HG03442 (cell line): ENCODE measurements around the gene TCF7L2.

ENCODE experiments used
- ATAC-seq: cut with Tn5 transposase; IDR thresholded peaks from one replicate; pipeline ENCODE4 v1.9.1; 2021; ENCODE audit warnings: mild to moderate bottlenecking, moderate library complexity; ENCODE audit not compliant: unreplicated experiment

TCF7L2 gene

DNA sequence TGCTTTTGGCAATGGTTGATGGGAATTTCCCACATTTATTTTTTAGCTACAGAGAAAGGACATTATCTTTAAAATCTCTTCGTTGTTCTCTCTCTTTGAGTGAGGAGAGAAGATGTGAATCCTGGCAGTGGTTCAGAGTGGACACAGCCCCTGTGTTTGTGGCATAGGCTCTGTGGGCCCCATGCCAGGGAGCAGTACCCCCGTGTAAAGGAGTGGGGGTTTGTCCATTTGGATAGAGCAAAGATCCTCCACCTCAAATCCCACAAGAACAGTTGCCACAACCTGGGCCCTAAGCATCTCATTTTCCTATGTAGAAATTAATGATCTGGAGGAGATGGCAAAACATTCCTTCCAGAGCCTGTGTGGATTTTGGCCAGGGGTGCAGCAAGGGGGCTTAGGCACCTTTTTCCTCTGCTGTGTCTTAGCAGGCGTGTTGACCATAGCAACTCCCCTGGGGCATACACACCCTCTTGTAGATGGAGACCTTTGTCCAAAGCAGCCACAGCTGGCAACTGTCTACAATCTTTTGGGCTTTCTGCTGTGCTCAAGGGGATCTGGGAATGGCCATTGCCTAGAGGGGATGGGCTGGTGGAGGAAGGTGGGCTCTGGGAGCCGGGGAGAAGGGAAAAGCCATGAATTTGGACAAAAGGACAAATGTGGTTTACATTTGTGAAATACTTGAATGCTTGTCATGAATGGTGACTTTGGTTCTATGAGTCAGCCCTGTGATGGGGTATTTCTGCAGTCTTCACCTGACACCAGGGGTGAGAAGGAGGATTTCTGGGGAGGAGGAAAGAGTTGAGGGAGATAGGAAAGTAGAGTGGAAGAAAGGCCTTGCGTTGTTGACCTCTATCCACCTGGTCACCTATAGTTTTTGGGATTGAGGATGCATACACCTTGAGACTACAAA, 92.0 kb downstream of the TCF7L2 start:
- no peak for ATAC-seq

- ATAC-seq, result no peak
These were observed 92.8 kb downstream of the TCF7L2 start for GRCh38 chr10:113042868-113043267.

DNA sequence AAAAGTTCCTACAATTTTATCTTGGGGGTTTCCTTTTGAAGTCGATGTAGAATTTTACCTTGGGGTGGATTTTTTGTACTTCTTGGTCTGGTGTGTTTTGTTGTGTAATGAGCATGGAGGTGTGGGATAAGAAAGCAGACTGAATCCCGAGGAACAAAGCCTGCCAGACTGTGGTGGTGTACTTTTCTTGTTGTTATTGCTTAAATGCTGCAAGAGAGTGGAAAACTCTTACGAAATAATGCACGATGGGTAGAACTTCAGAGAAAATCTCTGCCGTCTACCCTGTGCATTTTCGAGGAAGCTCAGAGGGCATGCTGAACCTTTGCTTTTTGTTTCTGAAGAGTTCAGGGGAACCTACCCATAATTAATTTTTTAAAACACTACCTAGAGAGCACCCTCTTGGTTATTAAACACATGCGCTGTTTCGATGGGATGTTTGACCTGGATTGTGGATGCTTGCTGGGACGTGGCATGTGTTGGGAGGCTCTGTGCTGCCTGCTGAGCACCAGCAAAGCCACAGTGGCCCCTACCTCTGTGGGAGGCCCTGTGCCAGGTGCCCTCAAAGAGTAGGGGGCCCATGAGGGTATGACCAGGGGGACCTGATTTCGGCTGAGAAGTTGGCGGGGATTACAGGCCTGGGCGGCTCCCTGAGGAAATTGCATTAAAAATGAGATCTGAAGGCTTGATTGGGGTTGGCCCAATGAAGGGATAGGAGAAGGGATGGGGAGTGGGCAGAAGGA, 94.1 kb downstream of the TCF7L2 start:
- no peak for ATAC-seq

GRCh38 chr10:113045147-113046055, 95.4 kb downstream of the TCF7L2 start:
- no peak for ATAC-seq

GRCh38 chr10:113047151-113047550, 97.1 kb downstream of the TCF7L2 start:
- ATAC-seq, result no peak

GRCh38 chr10:113047605-113047962, 97.5 kb downstream of the TCF7L2 start:
- ATAC-seq, result no peak

DNA sequence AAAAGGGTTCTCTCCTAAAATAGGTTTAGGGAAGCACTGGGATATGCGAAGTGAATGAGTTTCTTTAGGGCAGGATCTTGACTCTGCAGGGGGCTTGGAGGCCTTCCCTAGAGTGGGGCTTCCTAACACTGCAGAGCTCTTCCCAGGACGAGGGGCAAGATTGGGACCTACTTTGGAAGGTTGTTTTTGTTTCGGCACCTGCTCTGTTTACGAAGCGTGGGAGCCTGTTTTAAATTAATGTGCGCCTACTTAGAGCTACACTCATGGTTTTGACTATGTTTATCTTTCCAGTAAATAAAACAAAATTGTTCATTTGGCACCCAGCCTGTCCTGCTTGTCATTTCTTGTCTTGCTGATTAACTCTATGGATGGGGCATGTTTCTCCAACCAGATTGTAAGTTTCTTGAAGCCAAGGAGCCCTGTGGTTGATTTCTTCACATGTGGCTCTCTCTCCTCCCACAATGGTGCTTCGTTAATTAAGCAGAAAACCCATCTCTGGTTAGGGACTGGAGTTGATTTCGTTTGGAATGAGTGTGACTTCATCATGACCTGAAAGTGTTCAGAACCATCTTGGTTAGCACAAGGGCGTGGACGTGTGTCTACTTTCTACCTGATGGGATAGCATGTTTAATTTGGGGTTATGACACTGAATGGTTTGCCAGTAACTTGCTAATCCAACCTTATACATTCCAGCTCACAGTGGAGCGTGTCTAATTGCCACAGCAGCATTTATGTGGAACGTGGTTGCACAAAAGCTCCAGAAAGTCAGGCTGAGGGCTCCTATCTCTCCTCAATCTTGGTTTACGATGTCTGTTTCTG, 98.1 kb downstream of the TCF7L2 start:
- ATAC-seq, result no peak

GRCh38 chr10:113049881-113050280, 99.8 kb downstream of the TCF7L2 start:
- no peak for ATAC-seq

GRCh38 chr10:113052076-113052830, 102.2 kb downstream of the TCF7L2 start:
- ATAC-seq, result no peak

GRCh38 chr10:113053091-113053490, 103.0 kb downstream of the TCF7L2 start:
- ATAC-seq, result no peak

DNA sequence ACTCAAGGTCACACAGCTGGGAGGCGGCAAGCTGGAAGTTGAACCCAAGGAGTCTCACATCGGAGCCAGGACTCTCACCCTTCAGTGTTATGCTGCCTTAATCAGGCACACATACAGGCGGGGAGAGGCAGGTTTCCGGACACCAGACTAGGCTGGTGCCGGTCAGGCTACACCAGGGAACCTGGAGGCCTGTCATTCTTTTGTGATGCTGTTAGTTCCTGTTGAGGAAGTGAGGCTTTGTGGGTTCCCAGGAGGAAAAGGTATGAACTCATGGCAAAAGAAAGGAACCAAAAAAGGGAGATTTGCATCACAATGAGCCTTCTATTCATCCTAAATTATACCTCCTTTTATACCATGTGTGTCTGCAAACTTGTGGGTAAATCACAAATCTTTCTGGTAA, 103.8 kb downstream of the TCF7L2 start:
- no peak for ATAC-seq

DNA sequence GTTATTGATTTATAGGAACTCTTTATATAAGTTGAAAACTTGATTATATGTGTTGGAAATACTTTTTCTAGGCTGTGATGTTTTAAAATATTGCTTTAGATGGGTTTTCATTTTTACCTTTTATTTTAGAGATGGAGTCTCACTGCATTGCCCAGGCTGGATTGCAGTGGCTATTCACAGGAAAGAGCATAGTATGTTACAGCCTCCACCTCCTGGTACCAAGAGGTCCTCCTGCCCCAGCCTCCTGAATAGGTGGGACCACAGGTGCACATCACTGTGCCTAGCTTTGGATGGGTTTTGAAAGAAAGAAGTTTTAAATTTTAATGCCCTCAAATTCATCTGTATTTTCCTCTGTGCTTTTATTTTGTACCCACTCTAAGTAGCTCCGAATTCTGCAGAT, 105.4 kb downstream of the TCF7L2 start:
- ATAC-seq, result no peak

DNA sequence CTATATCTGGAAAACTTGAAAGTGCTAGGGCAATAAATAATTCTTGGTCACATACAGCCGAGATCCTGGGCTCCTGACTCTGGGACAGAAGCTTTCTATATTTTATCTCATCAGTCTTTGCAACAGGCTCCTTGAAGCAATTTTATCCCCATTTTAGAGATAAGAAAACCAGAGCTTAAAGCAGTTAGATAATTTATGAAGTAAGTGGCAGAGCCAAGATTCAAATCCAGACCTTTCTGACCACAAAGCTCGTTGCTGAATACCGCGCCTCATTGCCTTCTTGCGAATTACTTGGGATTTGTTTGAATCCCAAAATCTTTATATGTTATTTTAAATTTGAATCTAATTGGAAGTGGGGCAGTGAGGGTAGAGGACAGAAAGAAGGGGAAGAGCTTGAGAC, 106.0 kb downstream of the TCF7L2 start:
- ATAC-seq, result no peak

DNA sequence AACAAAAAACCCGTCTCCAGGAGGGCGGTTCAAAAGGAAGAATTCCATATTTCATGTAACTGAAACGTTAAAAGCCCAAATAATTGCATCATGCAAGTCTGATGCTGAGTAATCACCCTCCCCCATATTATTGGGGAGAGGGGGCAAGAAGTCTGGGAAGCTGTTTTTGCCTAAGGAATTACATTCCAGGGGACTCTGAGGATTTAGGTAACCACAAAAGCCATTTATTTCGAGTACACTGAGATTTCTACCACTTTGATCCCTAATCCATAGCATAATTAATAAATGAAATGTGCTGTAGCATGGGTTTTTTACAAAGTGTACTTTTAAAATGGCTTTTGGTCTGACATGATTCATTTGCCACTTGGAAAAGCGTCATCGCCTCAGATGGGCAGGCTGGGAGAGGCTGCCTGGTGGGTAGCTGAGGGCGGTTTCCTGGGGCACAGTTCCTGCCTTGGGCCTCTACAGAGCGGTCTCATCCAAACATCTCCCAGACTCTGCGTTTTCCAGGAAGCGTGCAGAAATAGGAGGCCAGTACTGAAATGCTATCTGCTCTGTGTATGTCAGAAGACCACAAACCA, 106.5 kb downstream of the TCF7L2 start:
- ATAC-seq, result no peak

DNA sequence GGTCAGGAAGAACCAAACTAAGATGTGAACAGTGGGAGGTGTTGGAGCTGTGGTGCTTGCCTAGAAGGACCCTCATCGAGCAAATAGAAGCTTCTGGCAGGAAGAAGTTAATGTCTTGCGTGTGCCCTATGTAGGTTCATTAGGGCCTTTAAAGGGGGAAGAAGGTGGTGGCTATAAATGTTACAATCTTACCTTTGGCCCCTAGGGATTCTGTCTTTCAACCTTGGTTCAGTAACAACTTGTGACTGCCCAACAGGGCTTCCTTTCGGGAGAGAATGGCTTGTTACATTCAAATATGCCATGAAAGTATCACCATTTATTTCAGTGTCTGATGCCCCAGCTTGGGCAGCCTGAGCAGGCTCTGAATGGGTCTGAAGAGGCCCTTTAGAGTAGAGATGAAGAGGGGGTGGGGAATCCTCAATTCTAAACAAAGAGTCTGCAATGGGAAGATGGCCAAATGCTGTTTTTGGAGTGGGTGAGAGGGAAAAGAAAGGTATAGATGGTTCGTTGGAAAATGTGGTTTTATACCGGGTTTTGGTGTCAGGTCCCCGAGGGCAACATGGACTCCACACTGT, 108.0 kb downstream of the TCF7L2 start:
- ATAC-seq, result no peak

- ATAC-seq, result no peak
These were observed 108.7 kb downstream of the TCF7L2 start for GRCh38 chr10:113058523-113059370.

DNA sequence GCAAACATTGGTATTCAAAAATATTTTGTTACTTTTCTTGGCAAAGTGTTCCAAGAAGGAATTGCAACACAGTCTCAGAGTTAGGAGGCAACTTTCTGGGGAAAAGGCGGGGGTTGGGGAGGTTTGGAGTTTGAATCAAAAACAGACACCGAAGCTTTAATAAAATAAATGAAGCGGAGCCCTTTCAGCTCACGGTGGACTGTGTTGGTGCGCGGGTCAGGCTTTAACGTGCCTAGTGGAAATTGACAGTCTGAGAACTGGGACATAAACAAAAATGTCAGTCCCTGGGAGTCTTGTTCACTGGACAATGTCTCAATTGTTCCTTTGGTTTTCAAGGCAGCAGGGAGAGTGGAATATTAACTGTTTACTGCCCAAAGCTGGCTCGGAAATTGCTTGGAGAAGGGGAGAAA, 109.3 kb downstream of the TCF7L2 start:
- ATAC-seq, result no peak
